Measurements from ENCODE around the gene CDH4.

Gene CDH4

DNA sequence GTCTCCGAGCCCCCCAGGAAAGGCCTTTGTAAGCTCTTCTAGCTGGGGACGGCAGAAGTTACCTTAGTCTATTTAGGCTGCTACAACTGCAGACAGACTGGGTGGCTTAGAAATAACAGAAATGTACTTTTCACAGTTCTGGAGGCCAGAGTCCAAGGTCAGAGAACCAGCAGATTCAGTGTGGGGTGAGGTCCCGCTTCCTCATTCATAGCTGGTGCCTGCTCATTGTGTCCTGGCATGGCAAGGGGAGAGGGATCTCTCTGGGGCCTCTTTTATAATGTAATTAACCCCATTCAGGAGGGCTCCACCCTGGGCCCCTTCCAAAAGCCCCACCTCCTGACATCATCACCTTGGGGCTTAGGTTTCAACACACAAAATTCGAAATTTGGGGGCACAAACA, 315.1 kb downstream of the CDH4 start:
- no peak for FAIRE-seq

DNA sequence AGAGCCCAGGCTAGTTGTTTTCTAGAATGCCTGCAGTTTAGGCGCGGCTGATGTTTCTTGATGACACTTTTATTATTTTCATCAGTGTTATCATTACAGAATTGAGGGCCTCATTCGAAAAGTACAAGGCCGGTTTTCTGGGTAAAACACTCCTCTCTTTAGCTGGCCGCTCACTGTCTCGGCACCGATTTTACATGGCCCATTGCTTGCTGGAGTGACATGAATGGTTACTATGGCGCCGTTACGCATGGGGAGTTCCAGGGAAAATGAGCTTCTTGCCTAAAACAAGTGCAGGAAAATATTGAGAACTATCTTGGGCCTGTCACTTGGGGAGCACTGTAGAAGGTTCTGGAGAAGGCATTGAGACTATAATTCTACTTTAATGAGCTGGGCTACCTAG, 317.8 kb downstream of the CDH4 start:
- no peak for FAIRE-seq

GRCh38 chr20:61570646-61571195, 318.7 kb downstream of the CDH4 start:
- FAIRE-seq, result no peak

GRCh38 chr20:61571221-61571620, 319.2 kb downstream of the CDH4 start:
- no peak for FAIRE-seq

GRCh38 chr20:61571916-61572711, 320.1 kb downstream of the CDH4 start:
- no peak for FAIRE-seq

DNA sequence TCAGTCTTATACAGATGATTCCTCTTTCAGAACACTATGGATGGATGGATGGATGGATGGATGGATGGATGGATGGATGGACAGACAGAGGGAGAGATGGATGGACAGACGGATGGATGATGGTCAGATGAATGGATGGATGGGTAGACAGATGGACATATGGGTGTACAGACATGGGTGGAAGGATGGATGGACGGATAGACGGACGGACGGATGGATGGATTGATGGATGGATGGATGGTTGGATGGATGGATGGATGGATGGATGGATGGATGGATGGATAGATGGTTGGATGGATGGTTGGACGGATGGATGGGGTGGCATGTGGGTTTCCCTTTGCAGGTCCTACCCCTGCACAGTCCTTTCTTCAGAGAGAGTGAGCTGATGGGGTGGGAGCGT, 320.7 kb downstream of the CDH4 start:
- no peak for FAIRE-seq

GRCh38 chr20:61573415-61574305, 321.6 kb downstream of the CDH4 start:
- no peak for FAIRE-seq

DNA sequence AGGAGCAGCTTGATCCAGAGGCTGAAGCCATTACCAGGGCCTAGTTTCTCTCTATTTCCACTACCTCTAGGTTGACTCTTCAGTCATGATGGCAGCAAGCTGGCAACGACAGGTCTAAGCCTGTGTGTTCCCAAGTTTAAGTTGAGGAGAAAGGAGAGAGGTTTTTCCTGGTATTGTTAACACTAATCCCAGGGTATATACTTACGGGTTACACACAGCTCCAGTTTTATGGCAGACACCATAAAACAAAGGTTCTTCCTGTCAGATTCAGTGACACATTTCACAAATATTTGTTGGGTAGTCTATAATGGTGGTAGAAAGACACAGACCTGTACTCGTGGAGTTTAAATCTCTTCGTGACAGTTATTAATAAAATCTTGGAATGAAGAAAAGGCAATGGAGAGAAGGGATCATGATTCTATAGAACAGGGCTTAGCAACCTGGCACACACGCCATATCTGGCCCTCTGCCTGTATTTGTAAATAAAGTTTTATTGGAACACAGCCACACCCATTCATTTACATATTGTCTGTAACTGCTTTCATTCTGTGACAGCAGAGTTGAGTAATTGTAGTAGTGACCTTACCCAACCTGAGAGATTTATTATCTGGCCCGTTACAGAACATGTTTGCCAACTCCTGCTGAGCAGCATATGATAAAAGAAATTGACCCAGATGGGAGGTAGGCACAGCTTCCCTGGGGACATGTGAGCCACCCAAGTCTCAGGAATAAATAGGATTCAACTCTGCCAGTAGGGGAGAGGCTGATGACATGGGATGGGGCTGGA, 323.3 kb downstream of the CDH4 start:
- FAIRE-seq, result no peak

DNA sequence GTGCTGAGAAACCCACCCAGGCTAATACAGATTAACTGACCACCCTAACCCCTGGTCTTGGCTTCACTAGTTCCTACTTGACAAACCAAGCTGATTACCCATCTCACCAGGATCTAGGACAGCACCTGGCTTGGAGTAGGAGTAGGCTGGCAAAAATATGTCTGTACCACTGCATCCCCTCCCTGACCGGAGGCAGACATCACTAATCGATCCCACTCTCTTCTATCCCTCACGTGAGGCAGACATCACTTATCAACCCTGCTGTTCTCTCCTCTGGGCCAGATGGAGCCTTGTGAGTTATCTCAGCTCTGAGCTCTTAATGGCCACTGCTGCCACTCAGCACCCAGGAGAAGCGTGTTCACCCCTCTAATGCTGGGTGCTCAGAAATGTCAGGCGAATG, 324.3 kb downstream of the CDH4 start:
- no peak for FAIRE-seq

GRCh38 chr20:61577065-61577464, 325.0 kb downstream of the CDH4 start:
- FAIRE-seq, result no peak

GRCh38 chr20:61579908-61580307, 327.8 kb downstream of the CDH4 start:
- FAIRE-seq, result no peak

DNA sequence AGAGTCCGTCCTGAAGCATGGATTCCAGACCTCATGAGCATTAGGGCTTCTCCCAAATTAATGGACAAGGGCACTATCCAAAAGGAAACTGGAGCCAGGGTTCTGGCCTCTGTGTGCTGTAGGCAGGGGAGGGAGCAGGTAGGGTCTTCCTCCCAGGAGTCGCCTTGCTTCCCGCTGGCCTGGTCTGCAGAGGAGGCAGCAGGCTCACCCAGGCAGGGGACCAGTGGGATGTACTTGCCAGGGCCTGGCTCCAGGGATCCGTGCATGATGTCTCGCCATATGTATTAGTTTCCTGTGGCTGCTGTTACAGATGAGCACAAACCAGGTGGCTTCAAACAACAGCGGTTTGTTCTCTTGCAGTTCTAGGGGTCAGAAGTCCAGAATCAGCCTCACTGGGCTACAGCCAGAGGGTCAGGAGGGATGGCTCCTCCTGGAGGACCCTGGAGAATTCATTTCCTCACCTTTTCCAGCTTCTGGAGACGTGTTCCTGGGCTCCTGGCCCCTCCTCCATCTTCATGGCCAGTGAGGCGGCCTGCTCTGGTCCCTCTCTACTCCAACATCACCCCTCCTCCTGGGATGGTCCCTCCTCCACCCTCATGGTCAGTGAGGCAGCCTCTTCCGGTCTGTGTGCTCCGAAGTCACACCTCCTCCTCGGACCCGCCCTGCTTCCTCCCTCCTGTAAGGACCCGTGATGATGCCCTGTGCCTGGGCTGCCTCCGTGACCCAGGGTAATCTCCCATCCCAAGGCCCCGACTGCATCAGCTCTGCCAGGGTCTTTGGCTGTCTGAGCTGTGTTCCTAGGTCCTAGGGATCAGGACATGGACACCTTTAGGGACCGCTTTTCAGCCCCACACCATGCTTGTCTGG, 329.1 kb downstream of the CDH4 start:
- FAIRE-seq, result no peak

DNA sequence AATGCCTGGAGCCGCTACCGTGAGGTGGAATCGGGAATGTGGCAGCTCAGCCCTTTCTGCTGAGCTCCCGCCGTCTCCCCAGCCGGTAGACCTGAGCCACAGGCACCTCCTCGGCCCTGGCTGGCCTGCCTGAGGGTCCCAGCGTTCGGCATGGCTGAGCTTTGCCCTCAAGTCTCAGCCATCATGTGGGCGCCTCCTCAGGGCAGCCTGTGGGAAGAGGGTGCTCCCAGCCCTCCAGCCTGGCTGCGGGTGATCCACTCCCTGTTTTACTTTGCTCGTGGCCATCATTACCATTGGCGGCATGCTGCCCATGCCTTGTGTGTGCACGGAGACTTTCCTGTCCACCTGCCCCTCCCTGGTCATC, 329.7 kb downstream of the CDH4 start:
- no peak for FAIRE-seq

GRCh38 chr20:61582196-61582923, 330.3 kb downstream of the CDH4 start:
- no peak for FAIRE-seq

GRCh38 chr20:61583356-61583755, 331.3 kb downstream of the CDH4 start:
- FAIRE-seq, result no peak

GRCh38 chr20:61584851-61585250, 332.8 kb downstream of the CDH4 start:
- FAIRE-seq, result no peak

DNA sequence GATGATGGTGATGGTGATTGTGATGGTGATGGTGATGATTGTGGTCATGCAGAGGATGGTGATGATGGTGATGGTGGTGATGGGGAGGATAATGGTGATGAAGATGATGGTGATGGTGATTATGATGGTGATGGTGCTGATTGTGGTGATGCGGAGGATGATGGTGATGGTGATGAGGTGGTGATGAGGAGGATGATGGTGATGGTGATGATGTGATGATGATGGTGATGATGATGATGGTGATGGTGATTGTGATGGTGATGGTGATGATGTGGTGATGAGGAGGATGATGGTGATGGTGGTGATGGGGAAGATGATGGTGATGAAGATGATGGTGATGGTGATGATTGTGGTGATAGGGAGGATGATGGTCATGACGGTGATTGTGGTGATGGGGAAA, 333.7 kb downstream of the CDH4 start:
- FAIRE-seq, result no peak

GRCh38 chr20:61587036-61587435, 335.0 kb downstream of the CDH4 start:
- no peak for FAIRE-seq

- FAIRE-seq, result no peak
These were observed 335.7 kb downstream of the CDH4 start for GRCh38 chr20:61587681-61588289.

DNA sequence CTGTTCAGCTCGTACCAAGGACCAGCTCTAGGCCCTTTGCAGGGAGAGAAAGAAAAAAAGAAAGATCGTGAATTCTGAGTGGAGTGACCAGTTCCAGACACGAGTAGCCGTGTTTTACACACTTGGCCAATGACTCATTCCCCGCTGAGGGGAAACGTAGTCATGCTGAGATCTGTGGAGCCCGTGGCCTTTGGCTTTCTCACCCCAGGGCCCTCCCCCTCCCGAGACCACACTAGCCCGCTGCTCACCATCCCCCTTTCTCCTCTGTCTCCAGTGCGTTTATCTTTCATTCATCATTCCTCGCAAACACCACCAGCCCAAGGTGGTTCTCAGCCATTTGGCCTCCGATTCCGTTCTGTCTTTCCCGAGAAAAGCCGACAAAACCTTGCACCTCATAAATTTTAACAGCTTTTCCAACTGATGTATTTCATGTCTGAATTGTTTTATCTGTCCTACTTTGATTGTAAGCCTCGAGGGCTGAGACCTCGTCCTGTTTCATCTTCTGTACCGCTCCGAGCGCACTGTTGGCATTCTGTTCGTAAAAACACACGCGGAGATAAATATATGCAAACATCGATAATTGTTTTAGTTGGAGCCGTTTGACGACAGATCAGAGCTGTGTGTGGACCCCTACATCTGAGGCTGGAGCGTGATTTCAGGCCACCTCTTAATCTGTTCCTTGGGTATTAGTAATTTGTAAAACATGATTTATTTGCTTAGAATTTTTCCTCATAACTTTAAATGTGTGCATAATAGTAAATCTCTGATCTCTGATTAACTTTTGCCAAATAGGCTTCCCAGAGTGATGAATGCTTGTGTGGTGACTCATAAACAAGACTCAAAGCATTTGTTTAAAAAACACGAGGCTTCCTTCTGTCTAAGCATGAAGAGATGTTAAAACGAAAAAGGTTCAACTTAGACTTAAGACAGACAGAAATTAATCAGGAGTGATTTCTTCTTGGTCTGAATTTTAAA, 336.6 kb downstream of the CDH4 start:
- no peak for FAIRE-seq

Measured in TTC549 (cell line).